ENCODE data around the gene WNT5A. TPM values are rescaled to one million over a fixed set of nuclear protein-coding genes. Genes with fewer than 3 reads are reported as not detected.

WNT5A gene
- total RNA-seq, 2 experiments from 2014 or later = 0.06 TPM; not detected in 1

GRCh38 chr3:55417211-55417610 is 69.9 kb downstream of the WNT5A start:
- ATAC-seq (ENCODE audit: poor library complexity) (no peak), DNase-seq (no peak)
- Mint-ChIP-seq H3K27ac (no peak overlapping the region), H3K27me3 (no peaks in the 10 kb centered on the region), H3K9me3 (peaks cover 11% of the 10 kb centered on the region), H3K36me3 (ENCODE audit: low read depth) (no peaks in the 10 kb centered on the region), H3K4me1 (ENCODE audit: low read depth) (no peaks in the 10 kb centered on the region), H3K4me3 (no peak overlapping the region)
- ChIA-PET CTCF (no interaction called here), POLR2A (no interaction called here)
- TF ChIP-seq CTCF (IDR thresholded peaks at IDR 0.05) = no peak
- intact Hi-C loops (cut with DNase I, micrococcal nuclease) = no loop called here
- Histone ChIP-seq H3K4me3 (ENCODE audit: low read length) (no peak overlapping the region), H3K9me3 (ENCODE audit: control insufficient read depth in 1 of 2, insufficient read depth in 1 of 2, low read length in 2 of 2) (peaks cover 3 to 5% of the 10 kb centered on the region in 2 experiments), H3K36me3 (ENCODE audit: insufficient read depth, low read length) (no peaks in the 10 kb centered on the region), H3K27ac (ENCODE audit: low read depth in 1 of 2, low read length in 2 of 2) (no peak overlapping the region), H3K27me3 (ENCODE audit: control insufficient read depth in 1 of 2, insufficient read depth in 2 of 2, low read length in 2 of 2) (no peaks in the 10 kb centered on the region), H3K4me1 (ENCODE audit: insufficient read depth, low read length) (no peaks in the 10 kb centered on the region)

GRCh38 chr3:55416331-55416821 is 70.7 kb downstream of the WNT5A start:
- no peaks in the 10 kb centered on the region for H3K27me3 ChIP-seq (ENCODE audit: control insufficient read depth in 1 of 2, insufficient read depth in 2 of 2, low read length in 2 of 2)
- ATAC-seq (ENCODE audit: poor library complexity) (no peak), DNase-seq (no peak)
- ChIA-PET CTCF (no interaction called here), POLR2A (no interaction called here)
- peaks cover 3 to 5% of the 10 kb centered on the region in 2 experiments for H3K9me3 ChIP-seq (ENCODE audit: control insufficient read depth in 1 of 2, insufficient read depth in 1 of 2, low read length in 2 of 2)
- H3K36me3 ChIP-seq (ENCODE audit: insufficient read depth, low read length) = no peaks in the 10 kb centered on the region
- no peaks in the 10 kb centered on the region for H3K27me3 Mint-ChIP-seq
- peaks cover 9% of the 10 kb centered on the region for H3K9me3 Mint-ChIP-seq
- no peaks in the 10 kb centered on the region for H3K4me1 ChIP-seq (ENCODE audit: insufficient read depth, low read length)
- no peak for TF ChIP-seq CTCF (IDR thresholded peaks at IDR 0.05)
- H3K4me3 Mint-ChIP-seq = no peak overlapping the region
- no peaks in the 10 kb centered on the region for H3K36me3 Mint-ChIP-seq (ENCODE audit: low read depth)
- H3K27ac ChIP-seq (ENCODE audit: low read depth in 1 of 2, low read length in 2 of 2) = no peak overlapping the region
- H3K4me1 Mint-ChIP-seq (ENCODE audit: low read depth) = no peaks in the 10 kb centered on the region
- intact Hi-C loops (cut with DNase I, micrococcal nuclease) = no loop called here
- H3K27ac Mint-ChIP-seq = no peak overlapping the region
- H3K4me3 ChIP-seq (ENCODE audit: low read length) = no peak overlapping the region

Measured in CD4-positive, alpha-beta T cell (primary cell).